Iris pigment epithelial cell (primary cell): ENCODE data around the gene USP13.
"Not testable (repeated sequence)": the region's sequence is repeated elsewhere in the genome, so short reads cannot be mapped to it uniquely, and the experiment has no call there.

Experiments
- DNase-seq: peaks from one replicate; pipeline ENCODE4 v3.0.0-alpha.2; 2011; ENCODE audit warnings: low read depth

Gene USP13

GRCh38 chr3:179652447-179653095 lies at the start of gene USP13:
Gene USP13, plus strand, starts transcription at chr3:179653040. Its CDS starts 186 bp downstream, at chr3:179653226.
- DNase-seq, result peak; percentile 88

- no peak for DNase-seq
These were observed 49.5 kb upstream of the USP13 start for GRCh38 chr3:179603321-179603720.

GRCh38 chr3:179603831-179604230 lies 49.0 kb upstream of the USP13 start:
- no peak for DNase-seq

- DNase-seq, result peak; percentile 98
These were observed 48.3 kb upstream of the USP13 start, which contains the start of the genes MRPL47 and NDUFB5 for GRCh38 chr3:179604321-179605078. Gene MRPL47, minus strand, starts transcription at chr3:179604638. Its CDS starts 14 bp downstream, at chr3:179604624. Gene NDUFB5, plus strand, starts transcription at chr3:179604794. Its CDS starts 22 bp downstream, at chr3:179604816.

GRCh38 chr3:179606534-179607085 lies 46.2 kb upstream of the USP13 start:
- no peak for DNase-seq

- no peak for DNase-seq
These were observed 43.7 kb upstream of the USP13 start for GRCh38 chr3:179608931-179609720.

GRCh38 chr3:179610066-179610465 lies 42.8 kb upstream of the USP13 start:
- DNase-seq, result no peak

- peak; percentile 38 for DNase-seq
These were observed 39.0 kb upstream of the USP13 start for GRCh38 chr3:179613807-179614206.

GRCh38 chr3:179615458-179616173 lies 37.2 kb upstream of the USP13 start:
- peak; percentile 56 for DNase-seq

GRCh38 chr3:179622023-179622422 lies 30.8 kb upstream of the USP13 start:
- DNase-seq, result no peak

- DNase-seq, result peak; percentile 25
These were observed 28.4 kb upstream of the USP13 start for GRCh38 chr3:179624451-179624850.

GRCh38 chr3:179630753-179631451 lies 21.9 kb upstream of the USP13 start:
- no peak for DNase-seq

- no peak for DNase-seq
These were observed 12.4 kb upstream of the USP13 start for GRCh38 chr3:179640469-179640868.

- no peak for DNase-seq
These were observed 10.0 kb upstream of the USP13 start for GRCh38 chr3:179642871-179643270.

GRCh38 chr3:179643837-179644236 lies 9.0 kb upstream of the USP13 start:
- not testable (repeated sequence) for DNase-seq

GRCh38 chr3:179646177-179646576 lies 6.7 kb upstream of the USP13 start:
- DNase-seq, result no peak

- DNase-seq, result no peak
These were observed 973 bp upstream of the USP13 start for GRCh38 chr3:179651687-179652446.

- peak; percentile 84 for DNase-seq
These were observed 407 bp downstream of the USP13 start for GRCh38 chr3:179653096-179653797.

GRCh38 chr3:179655236-179655635 lies 2.4 kb downstream of the USP13 start:
- DNase-seq, result no peak
